ENCODE data around the gene EEIG2. TPM values are rescaled to one million over a fixed set of nuclear protein-coding genes. Genes with fewer than 3 reads are reported as not detected.

The EEIG2 gene
- total and polyA plus RNA-seq, 4 donors = 3.7 to 24.6 (median 9.7) TPM

DNA sequence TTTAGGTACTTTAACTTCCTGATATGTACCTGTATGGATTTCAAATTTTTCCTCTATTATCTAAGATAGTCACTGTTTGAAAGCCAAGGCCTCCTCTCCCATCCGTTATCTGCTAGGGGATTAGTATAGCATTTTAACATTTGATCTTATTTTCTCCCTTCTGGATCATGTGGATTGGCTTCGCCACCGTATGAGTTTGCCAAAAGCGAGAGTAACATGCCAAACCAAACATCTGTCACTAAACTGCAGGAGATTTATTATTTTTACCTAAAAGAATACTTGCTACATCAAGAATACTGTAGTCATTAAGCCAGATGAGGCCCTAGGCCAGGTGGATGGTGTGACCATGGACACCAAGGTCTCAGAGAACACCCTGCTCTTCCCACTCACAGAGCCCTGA lies 28.5 kb upstream of the EEIG2 start:
- WGBS, 2 donors = 75 to 88% methylated on average over 4 of the region's 4 CpGs
- H3K4me3 ChIP-seq = no peak overlapping the region
- no peak overlapping the region for H3K9ac ChIP-seq (ENCODE audit: insufficient read depth in 1 of 2, low read length in 2 of 2)
- H3K27me3 ChIP-seq (ENCODE audit: control insufficient read depth in 3 of 3, insufficient read depth in 3 of 3, low read length in 2 of 3) = no peaks in the 10 kb centered on the region
- H3K36me3 ChIP-seq (ENCODE audit: control insufficient read depth in 4 of 4, insufficient read depth in 4 of 4, low read length in 4 of 4) = no peaks in the 10 kb centered on the region
- peaks cover 0 to 28% (median 4%) of the 10 kb centered on the region in 5 donors for H3K4me1 ChIP-seq (ENCODE audit: control insufficient read depth in 5 of 5, insufficient read depth in 5 of 5, low read length in 5 of 5)
- TF ChIP-seq, protein P1, sequence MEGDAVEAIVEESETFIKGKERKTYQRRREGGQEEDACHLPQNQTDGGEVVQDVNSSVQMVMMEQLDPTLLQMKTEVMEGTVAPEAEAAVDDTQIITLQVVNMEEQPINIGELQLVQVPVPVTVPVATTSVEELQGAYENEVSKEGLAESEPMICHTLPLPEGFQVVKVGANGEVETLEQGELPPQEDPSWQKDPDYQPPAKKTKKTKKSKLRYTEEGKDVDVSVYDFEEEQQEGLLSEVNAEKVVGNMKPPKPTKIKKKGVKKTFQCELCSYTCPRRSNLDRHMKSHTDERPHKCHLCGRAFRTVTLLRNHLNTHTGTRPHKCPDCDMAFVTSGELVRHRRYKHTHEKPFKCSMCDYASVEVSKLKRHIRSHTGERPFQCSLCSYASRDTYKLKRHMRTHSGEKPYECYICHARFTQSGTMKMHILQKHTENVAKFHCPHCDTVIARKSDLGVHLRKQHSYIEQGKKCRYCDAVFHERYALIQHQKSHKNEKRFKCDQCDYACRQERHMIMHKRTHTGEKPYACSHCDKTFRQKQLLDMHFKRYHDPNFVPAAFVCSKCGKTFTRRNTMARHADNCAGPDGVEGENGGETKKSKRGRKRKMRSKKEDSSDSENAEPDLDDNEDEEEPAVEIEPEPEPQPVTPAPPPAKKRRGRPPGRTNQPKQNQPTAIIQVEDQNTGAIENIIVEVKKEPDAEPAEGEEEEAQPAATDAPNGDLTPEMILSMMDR (IDR thresholded peaks at IDR 0.05; ENCODE audit: control extremely low read depth, extremely low read depth) = no peak
- ATAC-seq (ENCODE audit: insufficient read depth, low FRiP score) (no peak), DNase-seq (no peak)
- H3K27ac ChIP-seq (ENCODE audit: low read depth in 1 of 2, low read length in 1 of 2) = no peak overlapping the region
- H3K9me3 ChIP-seq (ENCODE audit: control insufficient read depth in 4 of 4, insufficient read depth in 3 of 4, low read length in 3 of 4) = no peaks in the 10 kb centered on the region

DNA sequence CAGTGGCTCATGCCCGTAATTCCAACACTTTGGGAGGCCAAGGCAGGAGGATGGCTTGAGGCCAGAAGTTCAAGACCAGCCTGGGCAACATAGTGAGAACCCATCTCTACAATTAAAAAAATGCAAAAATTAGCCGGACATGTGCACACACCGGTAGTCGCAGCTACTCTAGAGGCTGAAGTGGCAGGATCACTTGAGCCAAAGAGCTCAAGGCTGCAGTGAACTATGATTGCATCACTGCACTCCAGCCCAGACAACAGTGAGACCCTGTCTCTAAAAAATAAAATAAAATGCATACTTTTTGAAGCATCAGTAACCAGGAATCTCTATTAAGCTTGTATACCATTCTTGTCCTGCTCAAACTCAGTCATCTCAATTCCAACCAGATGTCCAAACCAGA lies 27.2 kb upstream of the EEIG2 start:
- DNase-seq (peak in 2 of 3 donors; percentile 31 to 44), ATAC-seq (ENCODE audit: insufficient read depth, low FRiP score) (no peak)
- Histone ChIP-seq H3K4me3 (no peak overlapping the region), H3K9ac (ENCODE audit: insufficient read depth in 1 of 2, low read length in 2 of 2) (no peak overlapping the region), H3K27ac (ENCODE audit: low read depth in 1 of 2, low read length in 1 of 2) (no peak overlapping the region), H3K27me3 (ENCODE audit: control insufficient read depth in 3 of 3, insufficient read depth in 3 of 3, low read length in 2 of 3) (no peaks in the 10 kb centered on the region), H3K36me3 (ENCODE audit: control insufficient read depth in 4 of 4, insufficient read depth in 4 of 4, low read length in 4 of 4) (no peaks in the 10 kb centered on the region), H3K9me3 (ENCODE audit: control insufficient read depth in 4 of 4, insufficient read depth in 3 of 4, low read length in 3 of 4) (no peaks in the 10 kb centered on the region), H3K4me1 (ENCODE audit: control insufficient read depth in 5 of 5, insufficient read depth in 5 of 5, low read length in 5 of 5) (peaks cover 0 to 28% (median 4%) of the 10 kb centered on the region in 5 donors)
- 52 to 66% methylated on average over 4 of the region's 4 CpGs for WGBS, 2 donors
- TF ChIP-seq, protein P1 (IDR thresholded peaks at IDR 0.05; ENCODE audit: control extremely low read depth, extremely low read depth) = no peak

DNA sequence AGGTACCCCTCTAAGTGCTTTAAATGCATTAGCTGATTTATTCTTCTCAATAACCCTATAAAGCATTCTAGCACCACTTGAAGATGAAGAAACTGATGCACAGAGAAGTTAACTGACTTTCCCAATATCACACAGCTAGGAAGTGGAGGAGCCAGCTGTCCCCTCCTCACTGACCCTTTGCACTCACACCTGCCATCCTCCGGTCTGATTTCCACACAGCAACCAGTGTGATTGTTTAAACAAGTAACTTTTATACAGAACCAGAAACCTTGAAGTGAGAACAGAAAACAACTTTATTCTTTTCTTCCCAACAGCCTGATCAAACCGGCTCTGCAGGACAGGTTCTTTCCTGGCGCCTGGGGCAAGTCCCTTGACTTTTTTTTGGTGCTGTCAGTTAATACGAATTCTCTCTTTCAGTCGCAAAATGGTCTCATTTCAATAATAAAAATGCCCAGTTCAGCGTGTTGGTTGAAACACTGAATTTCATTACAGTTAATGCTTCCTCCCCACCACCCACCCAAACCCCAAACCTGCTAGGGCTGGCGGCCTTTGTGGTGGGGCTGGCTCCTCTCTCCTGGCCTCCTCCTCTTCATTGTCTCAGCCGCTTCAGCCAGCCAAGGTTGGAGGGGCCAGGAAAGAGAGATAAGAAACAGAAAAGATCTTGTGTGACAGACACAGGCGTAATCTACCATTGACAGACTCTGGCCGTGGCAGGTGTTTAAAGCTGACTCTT lies 26.4 kb upstream of the EEIG2 start:
- ATAC-seq (ENCODE audit: insufficient read depth, low FRiP score) (no peak), DNase-seq (peak; percentile 46 to 72 (median 60))
- no peak overlapping the region for H3K4me3 ChIP-seq
- no peaks in the 10 kb centered on the region for H3K36me3 ChIP-seq (ENCODE audit: control insufficient read depth in 4 of 4, insufficient read depth in 4 of 4, low read length in 4 of 4)
- H3K4me1 ChIP-seq (ENCODE audit: control insufficient read depth in 5 of 5, insufficient read depth in 5 of 5, low read length in 5 of 5) = peaks cover 0 to 23% (median 4%) of the 10 kb centered on the region in 5 donors
- no peaks in the 10 kb centered on the region for H3K27me3 ChIP-seq (ENCODE audit: control insufficient read depth in 3 of 3, insufficient read depth in 3 of 3, low read length in 2 of 3)
- peak overlapping the region in 1 of 2 donors; percentile 72 for H3K27ac ChIP-seq (ENCODE audit: low read depth in 1 of 2, low read length in 1 of 2)
- H3K9me3 ChIP-seq (ENCODE audit: control insufficient read depth in 4 of 4, insufficient read depth in 3 of 4, low read length in 3 of 4) = no peaks in the 10 kb centered on the region
- H3K9ac ChIP-seq (ENCODE audit: insufficient read depth in 1 of 2, low read length in 2 of 2) = no peak overlapping the region
- TF ChIP-seq, protein P1 (IDR thresholded peaks at IDR 0.05; ENCODE audit: control extremely low read depth, extremely low read depth) = no peak
- WGBS, 2 donors = 46 to 59% methylated on average over 10 of the region's 10 CpGs
